Vagina (tissue), 2 donors: ENCODE measurements around the gene C16orf89. TPM values are rescaled to one million over a fixed set of nuclear protein-coding genes. Genes with fewer than 3 reads are reported as not detected.

Source experiments
- DNase-seq, 2 donors: peaks; one replicate each; pipeline ENCODE4 v3.0.0-alpha.2; 2017; ENCODE audit errors: extremely low spot score in 2 of 2
- H3K27ac ChIP-seq: fragments of 200-600 bp; sonication (generic); one replicate; pipeline ENCODE4 v1.5.1; 2019
- H3K27me3 ChIP-seq: fragments of 200-600 bp; sonication (generic); one replicate; pipeline ENCODE4 v1.5.1; 2019
- H3K36me3 ChIP-seq, 2 donors: fragments of 200-600 bp; sonication (generic); one replicate each; pipeline ENCODE4 v1.5.1; 2017 to 2019
- H3K4me1 ChIP-seq: fragments of 200-600 bp; sonication (generic); one replicate; pipeline ENCODE4 v1.5.1; 2019
- H3K4me3 ChIP-seq, 2 donors: fragments of 200-600 bp; sonication (generic); 1 replicate in 1 of 2; 2 replicates in 1 of 2; pipeline ENCODE4 v1.5.1; 2016 to 2019
- H3K9me3 ChIP-seq: fragments of 200-600 bp; sonication (generic); one replicate; pipeline ENCODE4 v1.5.1; 2019
- POLR2A ChIP-seq, 2 donors: fragments of 450-650 bp; IDR thresholded peaks; one replicate each; pipeline ENCODE4 v1.6.1; 2017; ENCODE audit warnings: antibody characterized with exemption in 2 of 2, mild to moderate bottlenecking in 2 of 2, moderate library complexity in 2 of 2
- POLR2AphosphoS5 ChIP-seq, 2 donors: sonication (generic); formaldehyde crosslinking; IDR thresholded peaks; one replicate each; pipeline ENCODE4 v1.9.0; 2017; ENCODE audit warnings: antibody characterized with exemption in 2 of 2, mild to moderate bottlenecking in 2 of 2, low read depth in 1 of 2; ENCODE audit not compliant: insufficient read depth in 1 of 2
- intact Hi-C: fragments of 100-400 bp; cut with DNase I; formaldehyde crosslinking; loops from one replicate; pipeline ENCODE4 v1.15.1; 2023
- total RNA-seq: library from RNA; depleted of rRNA; stranded (reverse); fragments of >200 nt; gene quantifications from one replicate; pipeline ENCODE4 v1.2.3, GENCODE V29; 2016
- TF ChIP-seq, protein P1 (sequence below), 3 experiments: fragments of 450-650 bp in 2 of 3; fragments of 200-600 bp in 1 of 3; sonication (generic) in 1 of 3; IDR thresholded peaks; one replicate each; pipeline ENCODE4 v1.5.1; 2017 to 2019; ENCODE audit warnings: antibody characterized with exemption in 3 of 3, mild to moderate bottlenecking in 2 of 3, moderate library complexity in 2 of 3

The C16orf89 gene
- total RNA-seq, 1 donor from 2014 or later, result 4.4 TPM

DNA sequence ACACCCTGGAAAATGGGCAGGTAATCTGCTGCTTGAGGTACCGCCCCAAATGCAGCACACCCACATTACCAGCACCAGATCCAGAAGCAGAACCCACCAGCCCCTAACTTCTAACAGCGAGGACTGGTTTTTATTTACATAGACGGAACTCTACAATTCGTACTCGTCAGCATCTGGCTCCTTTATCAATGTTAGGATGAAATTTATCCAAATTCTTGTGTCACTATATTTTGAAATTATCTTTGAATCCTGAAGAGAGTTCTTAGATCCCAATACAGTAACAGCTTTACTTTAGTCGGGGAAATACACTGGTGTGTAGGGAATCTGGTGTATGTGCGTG is 5.6 kb upstream of the C16orf89 start:
- H3K4me3 ChIP-seq, result peak overlapping the region; percentile 66 to 87
- DNase-seq, result no peak
- TF ChIP-seq, protein P1, sequence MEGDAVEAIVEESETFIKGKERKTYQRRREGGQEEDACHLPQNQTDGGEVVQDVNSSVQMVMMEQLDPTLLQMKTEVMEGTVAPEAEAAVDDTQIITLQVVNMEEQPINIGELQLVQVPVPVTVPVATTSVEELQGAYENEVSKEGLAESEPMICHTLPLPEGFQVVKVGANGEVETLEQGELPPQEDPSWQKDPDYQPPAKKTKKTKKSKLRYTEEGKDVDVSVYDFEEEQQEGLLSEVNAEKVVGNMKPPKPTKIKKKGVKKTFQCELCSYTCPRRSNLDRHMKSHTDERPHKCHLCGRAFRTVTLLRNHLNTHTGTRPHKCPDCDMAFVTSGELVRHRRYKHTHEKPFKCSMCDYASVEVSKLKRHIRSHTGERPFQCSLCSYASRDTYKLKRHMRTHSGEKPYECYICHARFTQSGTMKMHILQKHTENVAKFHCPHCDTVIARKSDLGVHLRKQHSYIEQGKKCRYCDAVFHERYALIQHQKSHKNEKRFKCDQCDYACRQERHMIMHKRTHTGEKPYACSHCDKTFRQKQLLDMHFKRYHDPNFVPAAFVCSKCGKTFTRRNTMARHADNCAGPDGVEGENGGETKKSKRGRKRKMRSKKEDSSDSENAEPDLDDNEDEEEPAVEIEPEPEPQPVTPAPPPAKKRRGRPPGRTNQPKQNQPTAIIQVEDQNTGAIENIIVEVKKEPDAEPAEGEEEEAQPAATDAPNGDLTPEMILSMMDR (IDR thresholded peaks at IDR 0.05), result no peak
- TF ChIP-seq POLR2AphosphoS5 (IDR thresholded peaks at IDR 0.05; ENCODE audit: insufficient read depth in 1 of 2, low read depth in 1 of 2) (no peak), POLR2A (IDR thresholded peaks at IDR 0.05) (no peak)
- peaks cover 18% of the 10 kb centered on the region for H3K4me1 ChIP-seq
- H3K27ac ChIP-seq, result peak overlapping the region; percentile 83
- H3K9me3 ChIP-seq, result no peaks in the 10 kb centered on the region
- no peaks in the 10 kb centered on the region for H3K27me3 ChIP-seq
- H3K36me3 ChIP-seq, result peaks cover 0 to 13% of the 10 kb centered on the region in 2 donors
- intact Hi-C loops, result no loop called here

DNA sequence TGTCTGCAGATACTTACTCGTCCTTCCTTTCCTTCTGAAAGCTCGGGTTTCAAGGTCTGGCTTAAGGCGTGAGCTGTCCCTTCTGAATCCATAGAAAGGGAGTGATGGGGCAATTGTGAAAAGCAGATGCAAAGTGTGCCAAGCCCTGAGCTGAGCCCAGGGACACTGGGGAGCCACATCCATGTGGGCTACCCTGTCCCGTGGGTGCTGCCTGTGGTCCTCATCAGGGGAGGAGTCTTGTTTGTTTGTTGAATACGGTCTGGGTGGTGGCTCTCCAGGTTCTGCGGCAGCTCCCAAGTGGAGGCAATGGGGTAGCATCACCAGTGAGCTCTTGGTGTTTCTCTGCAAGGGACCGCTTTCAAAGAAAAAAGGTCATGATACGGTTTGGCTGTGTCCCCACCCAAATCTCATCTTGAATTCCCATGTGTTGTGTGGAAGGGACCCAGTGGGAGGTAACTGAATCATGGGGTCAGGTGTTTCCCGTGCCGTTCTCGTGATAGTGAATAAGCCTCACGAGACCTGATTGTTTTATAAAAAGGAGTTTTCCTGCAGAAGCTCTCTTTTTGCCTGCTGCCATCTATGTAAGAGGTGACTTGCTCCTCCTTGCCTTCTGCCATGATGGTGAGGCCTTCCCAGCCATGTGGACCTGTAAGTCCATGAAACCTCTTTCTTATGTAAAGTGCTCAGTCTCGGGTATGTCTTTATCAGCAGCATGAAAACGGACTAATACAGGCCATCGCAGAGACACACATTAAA is 4.9 kb upstream of the C16orf89 start:
- intact Hi-C loops, result no loop called here

DNA sequence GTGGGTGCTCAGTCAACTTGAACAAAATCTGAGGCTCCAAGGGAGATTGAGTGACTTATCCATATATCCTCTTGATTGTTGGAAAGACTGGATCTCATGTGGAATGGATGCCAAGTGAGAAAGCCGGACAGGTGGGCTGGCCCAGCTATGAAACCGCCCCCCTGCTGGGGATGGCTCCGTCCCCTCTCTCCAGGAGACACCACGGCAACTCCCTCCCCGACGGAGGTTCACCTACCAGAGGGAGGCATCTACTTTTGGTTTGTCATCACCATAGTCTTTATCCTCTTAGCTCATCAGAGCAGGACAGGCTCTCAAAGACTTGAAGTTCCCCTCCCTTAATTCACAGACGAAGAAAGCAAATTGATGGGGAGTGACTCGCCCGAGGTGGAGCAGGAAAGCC is 4.1 kb upstream of the C16orf89 start:
- intact Hi-C loops, result no loop called here

More for the DNA sequence above, 4.9 kb upstream of the C16orf89 start:
- TF ChIP-seq, protein P1 (IDR thresholded peaks at IDR 0.05), result no peak
- no peak for TF ChIP-seq POLR2AphosphoS5 (IDR thresholded peaks at IDR 0.05; ENCODE audit: insufficient read depth in 1 of 2, low read depth in 1 of 2)
- TF ChIP-seq POLR2A (IDR thresholded peaks at IDR 0.05), result no peak
- Histone ChIP-seq H3K4me3 (no peak overlapping the region), H3K36me3 (peaks cover 0 to 6% of the 10 kb centered on the region in 2 donors), H3K27me3 (no peaks in the 10 kb centered on the region), H3K9me3 (no peaks in the 10 kb centered on the region), H3K27ac (peak overlapping the region; percentile 83), H3K4me1 (peaks cover 18% of the 10 kb centered on the region)
- no peak for DNase-seq

DNA sequence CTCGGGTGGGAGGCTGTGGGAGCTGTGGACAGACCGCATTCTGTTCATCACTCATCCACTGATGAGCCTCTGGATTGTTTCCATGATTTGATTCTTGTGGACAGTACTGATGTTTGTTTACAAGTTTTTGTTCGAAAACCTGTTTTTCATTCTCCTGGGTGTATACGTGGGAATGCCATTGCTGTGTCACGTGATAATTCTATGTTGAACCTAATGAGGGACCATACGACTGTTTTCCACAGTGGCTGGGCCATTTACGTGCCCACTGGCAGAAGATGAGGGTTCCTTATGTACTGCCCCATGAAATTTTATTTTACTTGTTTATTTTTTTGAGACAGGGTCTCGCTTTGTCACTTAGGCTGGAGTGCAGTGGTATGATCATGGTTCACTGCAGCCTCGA is 3.3 kb upstream of the C16orf89 start:
- no peak for DNase-seq
- H3K27me3 ChIP-seq, result no peaks in the 10 kb centered on the region
- H3K27ac ChIP-seq, result no peak overlapping the region
- no peak overlapping the region for H3K4me3 ChIP-seq
- TF ChIP-seq, protein P1 (IDR thresholded peaks at IDR 0.05), result no peak
- TF ChIP-seq POLR2A (IDR thresholded peaks at IDR 0.05), result no peak
- TF ChIP-seq POLR2AphosphoS5 (IDR thresholded peaks at IDR 0.05; ENCODE audit: insufficient read depth in 1 of 2, low read depth in 1 of 2), result no peak
- no peaks in the 10 kb centered on the region for H3K9me3 ChIP-seq
- intact Hi-C loops, result no loop called here
- H3K36me3 ChIP-seq, result no peaks in the 10 kb centered on the region
- peaks cover 18% of the 10 kb centered on the region for H3K4me1 ChIP-seq

More for the DNA sequence above, 4.1 kb upstream of the C16orf89 start:
- DNase-seq, result no peak
- TF ChIP-seq POLR2AphosphoS5 (IDR thresholded peaks at IDR 0.05; ENCODE audit: insufficient read depth in 1 of 2, low read depth in 1 of 2), result no peak
- TF ChIP-seq, protein P1 (IDR thresholded peaks at IDR 0.05), result no peak
- TF ChIP-seq POLR2A (IDR thresholded peaks at IDR 0.05), result no peak
- no peaks in the 10 kb centered on the region for H3K36me3 ChIP-seq
- H3K9me3 ChIP-seq, result no peaks in the 10 kb centered on the region
- H3K4me3 ChIP-seq, result no peak overlapping the region
- H3K4me1 ChIP-seq, result peaks cover 18% of the 10 kb centered on the region
- H3K27ac ChIP-seq, result no peak overlapping the region
- no peaks in the 10 kb centered on the region for H3K27me3 ChIP-seq

DNA sequence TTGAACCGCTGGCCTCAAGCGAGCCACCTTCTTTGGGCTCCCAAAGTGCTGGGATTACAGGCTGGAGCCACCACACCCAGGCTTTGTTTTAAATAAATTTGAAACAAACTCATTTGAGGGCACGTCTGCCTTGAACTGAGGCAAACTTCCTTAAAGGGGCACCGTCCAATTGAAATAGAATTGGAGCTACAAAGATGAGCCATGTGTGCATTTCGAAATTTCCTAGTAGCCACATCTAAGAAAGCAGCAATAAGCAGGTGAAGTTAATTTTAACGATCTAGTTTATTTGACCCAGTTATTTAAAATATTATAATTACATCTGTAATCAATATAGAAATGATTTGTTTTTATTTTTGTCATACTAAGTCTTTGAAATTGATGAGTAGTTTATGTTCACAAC is 755 bp upstream of the C16orf89 start:
- Histone ChIP-seq H3K4me1 (peaks cover 8% of the 10 kb centered on the region), H3K27me3 (no peaks in the 10 kb centered on the region), H3K27ac (no peak overlapping the region), H3K9me3 (no peaks in the 10 kb centered on the region), H3K4me3 (no peak overlapping the region), H3K36me3 (no peaks in the 10 kb centered on the region)
- TF ChIP-seq POLR2AphosphoS5 (IDR thresholded peaks at IDR 0.05; ENCODE audit: insufficient read depth in 1 of 2, low read depth in 1 of 2), result no peak
- TF ChIP-seq, protein P1 (IDR thresholded peaks at IDR 0.05), result no peak
- TF ChIP-seq POLR2A (IDR thresholded peaks at IDR 0.05), result no peak
- DNase-seq, result no peak
- intact Hi-C loops, result no loop called here
